ENCODE measurements around the gene SGK1.

The SGK1 gene

GRCh38 chr6:134177753-134178160 is 140.2 kb downstream of the SGK1 start:
- no peak for TF ChIP-seq CTCF (IDR thresholded peaks at IDR 0.05; ENCODE audit: control extremely low read depth, extremely low read depth, low read depth, missing control alignments)
- DNase-seq (ENCODE audit: extremely low spot score): no peak
- ChIA-PET POLR2A (no interaction called here), CTCF (interaction anchor here (1.0 to 6.6 kb wide), 24 partner anchors 10 to 793 kb away, joined by 3 to 66 read pairs (median 4); no protein-coding TSS in a partner anchor)

- ChIA-PET CTCF (interaction anchor here (1.0 to 6.6 kb wide), 19 partner anchors 10 to 793 kb away, joined by 3 to 66 read pairs (median 4); no protein-coding TSS in a partner anchor), POLR2A (no interaction called here)
- no peak for DNase-seq (ENCODE audit: extremely low spot score)
- no peak for TF ChIP-seq CTCF (IDR thresholded peaks at IDR 0.05; ENCODE audit: control extremely low read depth, extremely low read depth, low read depth, missing control alignments)
These were observed 140.7 kb downstream of the SGK1 start for GRCh38 chr6:134177236-134177635.

- no peak for TF ChIP-seq CTCF (IDR thresholded peaks at IDR 0.05; ENCODE audit: control extremely low read depth, extremely low read depth, low read depth, missing control alignments)
- peak; percentile 25 for DNase-seq (ENCODE audit: extremely low spot score)
- ChIA-PET POLR2A (no interaction called here), CTCF (interaction anchor here (0.6 to 6.6 kb wide), 11 partner anchors 9 to 764 kb away, joined by 3 to 66 read pairs (median 5); no protein-coding TSS in a partner anchor)
These were observed 141.5 kb downstream of the SGK1 start for GRCh38 chr6:134176264-134176975.

DNA sequence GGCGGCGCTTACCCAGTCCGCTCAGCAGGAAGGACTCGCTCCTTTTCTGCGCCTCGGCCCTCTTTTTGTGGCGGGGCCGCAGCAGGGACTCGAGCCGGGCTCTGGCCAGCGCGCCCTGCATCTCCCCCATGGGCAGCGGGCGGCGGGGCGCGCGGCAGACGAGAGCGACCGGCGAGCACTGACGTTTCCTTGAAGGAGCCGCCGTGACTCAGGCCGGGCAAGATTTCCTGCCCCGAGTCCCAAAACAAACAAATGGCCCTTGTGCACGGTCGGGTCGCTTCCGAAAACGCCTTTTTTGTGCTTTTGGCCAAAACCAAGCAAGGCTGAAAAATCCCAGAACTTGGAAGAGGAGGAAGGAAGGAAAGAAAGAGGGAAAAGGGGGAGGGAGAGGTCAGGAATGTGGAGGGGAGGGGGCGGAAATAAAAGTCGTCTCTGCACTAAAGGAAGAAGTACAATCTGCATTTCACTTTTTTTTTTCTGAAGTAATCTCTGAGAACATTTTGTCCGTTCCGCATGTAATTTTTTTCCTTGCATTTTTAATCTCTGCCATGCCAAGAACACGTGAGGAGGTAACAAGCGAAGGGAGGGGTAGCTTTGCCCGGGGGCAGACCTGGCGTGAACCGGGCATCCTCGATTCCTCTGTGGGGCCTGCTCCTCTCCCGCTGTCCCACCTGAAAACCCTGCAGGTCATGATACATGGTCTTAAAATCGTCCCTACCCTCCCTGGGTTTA is 142.2 kb downstream of the SGK1 start:
- no peak for TF ChIP-seq CTCF (IDR thresholded peaks at IDR 0.05; ENCODE audit: control extremely low read depth, extremely low read depth, low read depth, missing control alignments)
- CTCF ChIA-PET: interaction anchor here (1.6 to 6.6 kb wide), 2 partner anchors 23 to 465 kb away, joined by 3 to 66 read pairs; no protein-coding TSS in a partner anchor
- POLR2A ChIA-PET: no interaction called here
- peak; percentile 37 for DNase-seq (ENCODE audit: extremely low spot score)

DNA sequence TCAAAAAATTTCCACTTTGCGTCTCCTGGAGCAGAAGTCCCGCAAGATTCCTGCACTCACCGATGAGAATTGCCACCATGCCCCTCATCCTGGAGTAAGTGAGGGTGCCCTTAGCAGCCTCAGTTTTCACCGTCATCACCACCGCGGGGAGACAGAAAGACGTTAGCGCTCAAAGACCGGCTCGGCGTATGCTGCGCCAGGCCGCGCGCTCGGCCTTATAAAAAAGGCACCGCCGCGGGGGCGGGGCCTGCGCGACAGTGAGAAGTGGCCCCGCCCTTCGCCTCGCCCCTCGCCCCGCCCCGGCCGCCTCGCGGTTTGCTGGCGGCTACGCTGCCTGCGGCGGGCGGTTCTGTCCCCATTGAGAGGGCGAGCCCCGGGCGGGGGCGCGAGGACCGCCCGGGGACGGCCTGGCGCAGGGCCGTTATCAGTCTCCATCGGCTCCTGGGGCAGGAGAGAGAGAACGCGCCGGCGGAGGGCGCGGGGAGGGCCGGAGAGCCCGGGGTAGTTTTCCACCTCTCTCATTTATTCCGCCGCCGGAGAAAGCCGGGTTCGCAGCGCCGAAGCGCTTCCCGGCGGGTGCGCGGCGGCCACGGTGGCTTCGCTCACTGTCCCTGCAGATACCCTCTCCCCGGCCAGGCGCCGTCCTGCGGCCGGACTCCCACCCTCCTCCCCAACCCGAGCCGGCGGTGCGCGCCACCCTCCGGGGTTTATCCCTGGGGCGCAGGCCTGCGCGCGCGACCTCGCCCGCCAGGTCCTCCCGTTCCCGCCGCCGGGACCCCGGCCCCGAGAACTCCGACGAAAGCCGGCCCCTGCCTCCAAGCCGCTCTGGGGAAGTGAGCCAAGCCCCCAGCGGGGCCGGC is 143.0 kb downstream of the SGK1 start:
- TF ChIP-seq CTCF (IDR thresholded peaks at IDR 0.05; ENCODE audit: control extremely low read depth, extremely low read depth, low read depth, missing control alignments): no peak
- ChIA-PET POLR2A (interaction anchor here (0.5 to 1.1 kb wide), 2 partner anchors 269 to 290 kb away, joined by 3 to 4 read pairs; no protein-coding TSS in a partner anchor), CTCF (interaction anchor here (1.4 to 1.6 kb wide), 9 partner anchors 10 to 766 kb away, joined by 3 to 35 read pairs (median 10); no protein-coding TSS in a partner anchor)
- peak; percentile 92 for DNase-seq (ENCODE audit: extremely low spot score)
